WTC11 (cell line): Measurements from ENCODE around the gene FCHO1.

ENCODE experiments used
- ATF2 ChIP-seq: sonication (generic); formaldehyde crosslinking; IDR thresholded peaks from 2 replicates; pipeline ENCODE4 v1.8.1; 2022; ENCODE audit warnings: low read depth, missing genetic modification reagents, borderline replicate concordance
- CREM ChIP-seq: sonication (generic); formaldehyde crosslinking; IDR thresholded peaks from 2 replicates; pipeline ENCODE4 v1.8.1; 2022; ENCODE audit warnings: mild to moderate bottlenecking, missing genetic modification reagents, moderate library complexity
- CTCF ChIP-seq: fragments of 200-600 bp; IDR thresholded peaks from 2 replicates; pipeline ENCODE4 v1.8.0; 2022; ENCODE audit warnings: antibody characterized with exemption
- ESRRA ChIP-seq: sonication (generic); formaldehyde crosslinking; IDR thresholded peaks from 2 replicates; pipeline ENCODE4 v1.8.1; 2022; ENCODE audit warnings: mild to moderate bottlenecking, missing genetic modification reagents, borderline replicate concordance
- ETV6 ChIP-seq: sonication (generic); formaldehyde crosslinking; IDR thresholded peaks from 2 replicates; pipeline ENCODE4 v1.8.1; 2022; ENCODE audit warnings: mild to moderate bottlenecking, missing genetic modification reagents
- GABPB1 ChIP-seq: sonication (generic); formaldehyde crosslinking; IDR thresholded peaks from 2 replicates; pipeline ENCODE4 v1.8.1; 2023; ENCODE audit warnings: mild to moderate bottlenecking, missing genetic modification reagents
- IRF2 ChIP-seq: sonication (generic); formaldehyde crosslinking; IDR thresholded peaks from 2 replicates; pipeline ENCODE4 v1.8.0; 2022; ENCODE audit warnings: low read depth, missing genetic modification reagents, borderline replicate concordance
- JUN ChIP-seq: sonication (generic); formaldehyde crosslinking; IDR thresholded peaks from 2 replicates; pipeline ENCODE4 v1.8.0; 2023; ENCODE audit warnings: mild to moderate bottlenecking, missing genetic modification reagents
- NFATC4 ChIP-seq: fragments of 250-450 bp; sonication (Bioruptor Pico); IDR thresholded peaks from 2 replicates; pipeline ENCODE4 v1.9.0; 2021; ENCODE audit warnings: mild to moderate bottlenecking
- NFE2L1 ChIP-seq: sonication (generic); formaldehyde crosslinking; IDR thresholded peaks from 2 replicates; pipeline ENCODE4 v1.8.1; 2023; ENCODE audit warnings: missing genetic modification reagents
- NFYB ChIP-seq: sonication (generic); formaldehyde crosslinking; conservative IDR thresholded peaks from 2 replicates; pipeline ENCODE4 v1.8.0; 2022; ENCODE audit warnings: low read depth, missing genetic modification reagents
- SMAD3 ChIP-seq: sonication (generic); formaldehyde crosslinking; IDR thresholded peaks from 2 replicates; pipeline ENCODE4 v1.8.0; 2022; ENCODE audit warnings: missing genetic modification reagents, mild to moderate bottlenecking, borderline replicate concordance
- SP1 ChIP-seq: sonication (generic); formaldehyde crosslinking; conservative IDR thresholded peaks from 2 replicates; pipeline ENCODE4 v1.8.1; 2022; ENCODE audit warnings: missing genetic modification reagents
- TF ChIP-seq, protein P1 (sequence below): sonication (generic); formaldehyde crosslinking; IDR thresholded peaks from 2 replicates; pipeline ENCODE4 v1.8.0; 2022; ENCODE audit warnings: missing genetic modification reagents

DNA sequence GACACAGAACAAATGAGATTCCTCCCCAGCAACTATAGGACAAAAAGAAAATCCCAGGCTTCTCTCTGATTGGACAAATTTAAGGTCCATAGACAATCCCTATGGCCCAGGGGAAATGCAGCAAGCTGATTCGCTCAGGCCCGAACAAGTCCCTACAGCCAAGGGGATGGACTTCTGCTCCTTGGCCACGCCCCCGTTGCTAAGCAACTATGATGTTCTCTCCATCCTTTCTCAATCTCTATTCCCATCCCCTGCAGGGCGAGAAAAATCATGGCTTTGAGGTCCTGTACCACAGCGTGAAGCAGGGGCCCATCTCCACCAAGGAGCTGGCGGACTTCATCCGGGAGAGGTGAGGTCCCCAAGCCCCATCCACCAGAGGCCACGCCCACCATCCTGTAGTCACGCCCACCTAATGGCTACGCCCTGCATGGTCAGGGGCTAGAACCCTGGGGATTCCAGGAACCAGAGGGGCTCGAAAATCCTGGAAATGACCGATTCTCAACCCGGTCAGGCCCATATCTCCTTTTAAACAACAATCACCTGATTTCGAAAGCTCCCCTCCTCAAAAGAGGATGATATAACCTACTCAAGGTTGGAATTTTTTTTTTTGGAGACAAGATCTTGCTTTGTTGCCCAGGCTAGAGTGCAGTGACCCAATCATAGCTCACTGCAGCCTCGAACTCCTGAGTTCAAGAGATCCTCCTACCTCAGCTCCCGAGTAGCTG, 11.4 kb downstream of the FCHO1 start:
- TF ChIP-seq IRF2 (CRISPR knock-in tag) (no peak), CTCF (no peak), NFYB (CRISPR knock-in tag) (peak; percentile 38; the same call in 1 of the 2 replicates), ETV6 (CRISPR knock-in tag) (no peak), ATF2 (CRISPR knock-in tag) (no peak), SP1 (CRISPR knock-in tag) (peak; percentile 58), ESRRA (no peak), JUN (CRISPR knock-in tag) (no peak), GABPB1 (CRISPR knock-in tag) (no peak), SMAD3 (CRISPR knock-in tag) (no peak), CREM (CRISPR knock-in tag) (no peak), NFATC4 (CRISPR knock-in tag) (no peak), NFE2L1 (CRISPR knock-in tag) (no peak)
- TF ChIP-seq, protein P1, sequence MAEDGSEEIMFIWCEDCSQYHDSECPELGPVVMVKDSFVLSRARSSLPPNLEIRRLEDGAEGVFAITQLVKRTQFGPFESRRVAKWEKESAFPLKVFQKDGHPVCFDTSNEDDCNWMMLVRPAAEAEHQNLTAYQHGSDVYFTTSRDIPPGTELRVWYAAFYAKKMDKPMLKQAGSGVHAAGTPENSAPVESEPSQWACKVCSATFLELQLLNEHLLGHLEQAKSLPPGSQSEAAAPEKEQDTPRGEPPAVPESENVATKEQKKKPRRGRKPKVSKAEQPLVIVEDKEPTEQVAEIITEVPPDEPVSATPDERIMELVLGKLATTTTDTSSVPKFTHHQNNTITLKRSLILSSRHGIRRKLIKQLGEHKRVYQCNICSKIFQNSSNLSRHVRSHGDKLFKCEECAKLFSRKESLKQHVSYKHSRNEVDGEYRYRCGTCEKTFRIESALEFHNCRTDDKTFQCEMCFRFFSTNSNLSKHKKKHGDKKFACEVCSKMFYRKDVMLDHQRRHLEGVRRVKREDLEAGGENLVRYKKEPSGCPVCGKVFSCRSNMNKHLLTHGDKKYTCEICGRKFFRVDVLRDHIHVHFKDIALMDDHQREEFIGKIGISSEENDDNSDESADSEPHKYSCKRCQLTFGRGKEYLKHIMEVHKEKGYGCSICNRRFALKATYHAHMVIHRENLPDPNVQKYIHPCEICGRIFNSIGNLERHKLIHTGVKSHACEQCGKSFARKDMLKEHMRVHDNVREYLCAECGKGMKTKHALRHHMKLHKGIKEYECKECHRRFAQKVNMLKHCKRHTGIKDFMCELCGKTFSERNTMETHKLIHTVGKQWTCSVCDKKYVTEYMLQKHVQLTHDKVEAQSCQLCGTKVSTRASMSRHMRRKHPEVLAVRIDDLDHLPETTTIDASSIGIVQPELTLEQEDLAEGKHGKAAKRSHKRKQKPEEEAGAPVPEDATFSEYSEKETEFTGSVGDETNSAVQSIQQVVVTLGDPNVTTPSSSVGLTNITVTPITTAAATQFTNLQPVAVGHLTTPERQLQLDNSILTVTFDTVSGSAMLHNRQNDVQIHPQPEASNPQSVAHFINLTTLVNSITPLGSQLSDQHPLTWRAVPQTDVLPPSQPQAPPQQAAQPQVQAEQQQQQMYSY (CRISPR knock-in tag) = no peak
